Kidney (tissue), 14 donors: ENCODE measurements around the gene HK1. TPM values are rescaled to one million over a fixed set of nuclear protein-coding genes. Genes with fewer than 3 reads are reported as not detected.
A peak's percentile ranks its signal among the peaks of the same experiment; 100 is the strongest.
"Not testable (repeated sequence)": the region's sequence is repeated elsewhere in the genome, so short reads cannot be mapped to it uniquely, and the experiment has no call there.

Source experiments
- DNase-seq, 5 donors: peaks; one replicate each; pipeline ENCODE4 v3.0.0-alpha.2; 2013 to 2020
- FAIRE-seq: peaks from 2 replicates; lab custom pipeline; 2012; peaks lifted over from hg19 to GRCh38; lab: Jason Lieb, UNC
- H3K27ac ChIP-seq, 2 donors: one replicate each; pipeline ENCODE4 v1.7.0; 2013; ENCODE audit warnings: low read depth in 2 of 2, low read length in 2 of 2, inconsistent platforms in 1 of 2
- H3K27me3 ChIP-seq: one replicate; pipeline ENCODE4 v1.7.1; 2013; ENCODE audit warnings: low read length, inconsistent platforms; ENCODE audit not compliant: control insufficient read depth, insufficient read depth
- H3K36me3 ChIP-seq, 3 donors: one replicate each; pipeline versions ENCODE4 v1.7.0 to v1.7.1; 2013; ENCODE audit warnings: low read length in 3 of 3, control low read depth in 1 of 3, inconsistent platforms in 1 of 3; ENCODE audit not compliant: insufficient read depth in 3 of 3, control insufficient read depth in 2 of 3
- H3K4me1 ChIP-seq, 3 donors: one replicate each; pipeline versions ENCODE4 v1.7.0 to v1.7.1; 2013; ENCODE audit warnings: low read length in 3 of 3, inconsistent platforms in 1 of 3, low read depth in 1 of 3; ENCODE audit not compliant: control insufficient read depth in 2 of 3, insufficient read depth in 2 of 3
- H3K4me3 ChIP-seq, 3 donors: one replicate each; pipeline versions ENCODE4 v1.7.0 to v1.8.1; 2013; ENCODE audit warnings: low read length in 3 of 3, control low read depth in 1 of 3, inconsistent platforms in 1 of 3
- H3K9ac ChIP-seq, 3 donors: one replicate each; pipeline versions ENCODE4 v1.7.0 to v1.7.1; 2013; ENCODE audit warnings: low read length in 3 of 3, control low read depth in 1 of 3, inconsistent platforms in 1 of 3
- H3K9me3 ChIP-seq, 3 donors: one replicate each; pipeline versions ENCODE4 v1.7.0 to v1.7.1; 2013; ENCODE audit warnings: low read length in 3 of 3, control low read depth in 1 of 3, inconsistent platforms in 1 of 3; ENCODE audit not compliant: control insufficient read depth in 2 of 3, insufficient read depth in 1 of 3
- CTCF ChIP-seq: IDR thresholded peaks from 3 replicates; pipeline ENCODE4 v1.5.1; 2012; ENCODE audit warnings: mild to moderate bottlenecking, moderate library complexity, borderline replicate concordance; ENCODE audit not compliant: insufficient read depth; ENCODE audit errors: extremely low read depth
- intact Hi-C: fragments of 100-400 bp; cut with DNase I; formaldehyde crosslinking; loops from one replicate; pipeline ENCODE4 v1.11.1; 2022
- polyA plus RNA-seq: library from polyadenylated mRNA; stranded (reverse); fragments of 350-450 nt; fragmentation: Illumina TruSeq; extraction: RNeasy Lipid Tissue Mini Kit (QIAGEN cat#74804); gene quantifications from one replicate; pipeline ENCODE4 v1.2.3, GENCODE V29; 2014; ENCODE audit warnings: low read depth, low replicate concordance; ENCODE audit not compliant: insufficient read depth
- total RNA-seq: library from RNA; stranded (reverse); fragmentation: NEBNext Ultra II Directional; extraction: Animal tissue kit (Norgen Biotek cat#: 25700); gene quantifications from one replicate; pipeline ENCODE4 v1.2.1, GENCODE V29; 2021
- donor health status: control.
- donor health status: control.
- donor health status: control.
- donor health status: control.
- donor health status: control.
- donor health status: DM: yes; HTN: yes; CAD: no.
- donor health status: Normal renal cell carcinoma (clear cell type).

Gene HK1
- total and polyA plus RNA-seq, 2 donors from 2014 or later: 35.9 to 84.9 TPM

GRCh38 chr10:69446229-69446628 is 167.9 kb downstream of the HK1 start:
- Histone ChIP-seq H3K4me3 (no peak overlapping the region), H3K9me3 (no peaks in the 10 kb centered on the region), H3K4me1 (peaks cover 0 to 8% (median 4%) of the 10 kb centered on the region in 3 donors), H3K36me3 (no peaks in the 10 kb centered on the region), H3K27me3 (no peaks in the 10 kb centered on the region), H3K9ac (no peak overlapping the region), H3K27ac (no peak overlapping the region)
- TF ChIP-seq CTCF: no peak
- FAIRE-seq: no peak
- no peak for DNase-seq
- intact Hi-C loops: no loop called here

- no peak for TF ChIP-seq CTCF
Observed at GRCh38 chr10:69446650-69447151, 168.4 kb downstream of the HK1 start.

GRCh38 chr10:69449841-69450240 is 171.5 kb downstream of the HK1 start:
- intact Hi-C loops: no loop called here
- peak; percentile 46 for TF ChIP-seq CTCF
- Histone ChIP-seq H3K4me1 (peaks cover 0 to 9% (median 8%) of the 10 kb centered on the region in 3 donors), H3K9ac (peak overlapping the region in 1 of 3 donors; percentile 8), H3K27me3 (no peaks in the 10 kb centered on the region), H3K36me3 (no peaks in the 10 kb centered on the region), H3K9me3 (no peaks in the 10 kb centered on the region), H3K4me3 (no peak overlapping the region), H3K27ac (peak overlapping the region; percentile 49 to 54)
- FAIRE-seq: no peak
- DNase-seq: peak in 4 of 5 donors; percentile 55 to 70 (median 66)

More at GRCh38 chr10:69446650-69447151, 168.4 kb downstream of the HK1 start:
- peaks cover 0 to 8% (median 4%) of the 10 kb centered on the region in 3 donors for H3K4me1 ChIP-seq
- no peak overlapping the region for H3K4me3 ChIP-seq
- FAIRE-seq (no peak), DNase-seq (no peak)
- H3K27ac ChIP-seq: no peak overlapping the region
- H3K9ac ChIP-seq: no peak overlapping the region
- no peaks in the 10 kb centered on the region for H3K9me3 ChIP-seq
- intact Hi-C loops: no loop called here
- no peaks in the 10 kb centered on the region for H3K27me3 ChIP-seq
- no peaks in the 10 kb centered on the region for H3K36me3 ChIP-seq

GRCh38 chr10:69450395-69450794 is 172.1 kb downstream of the HK1 start:
- peak overlapping the region in 1 of 3 donors; percentile 10 for H3K9ac ChIP-seq
- intact Hi-C loops, DNase-seq, FAIRE-seq, H3K4me1 ChIP-seq, H3K9me3 ChIP-seq, H3K36me3 ChIP-seq, H3K27me3 ChIP-seq: not testable (repeated sequence)
- peak overlapping the region in 1 of 2 donors; percentile 29 for H3K27ac ChIP-seq
- peak overlapping the region in 1 of 3 donors; percentile 63 for H3K4me3 ChIP-seq
